Hematopoietic multipotent progenitor cell treated with erythropoietin and hydrocortisone succinate and interleukin-3 and kit ligand, for 17 days (in vitro differentiated cells): ENCODE data around the gene PHC3.
"Not testable (repeated sequence)": the region's sequence is repeated elsewhere in the genome, so short reads cannot be mapped to it uniquely, and the experiment has no call there.

Experiments
- DNase-seq: peaks from one replicate; pipeline ENCODE4 v3.0.0-alpha.2; 2015; ENCODE audit warnings: low spot score

PHC3 gene

DNA sequence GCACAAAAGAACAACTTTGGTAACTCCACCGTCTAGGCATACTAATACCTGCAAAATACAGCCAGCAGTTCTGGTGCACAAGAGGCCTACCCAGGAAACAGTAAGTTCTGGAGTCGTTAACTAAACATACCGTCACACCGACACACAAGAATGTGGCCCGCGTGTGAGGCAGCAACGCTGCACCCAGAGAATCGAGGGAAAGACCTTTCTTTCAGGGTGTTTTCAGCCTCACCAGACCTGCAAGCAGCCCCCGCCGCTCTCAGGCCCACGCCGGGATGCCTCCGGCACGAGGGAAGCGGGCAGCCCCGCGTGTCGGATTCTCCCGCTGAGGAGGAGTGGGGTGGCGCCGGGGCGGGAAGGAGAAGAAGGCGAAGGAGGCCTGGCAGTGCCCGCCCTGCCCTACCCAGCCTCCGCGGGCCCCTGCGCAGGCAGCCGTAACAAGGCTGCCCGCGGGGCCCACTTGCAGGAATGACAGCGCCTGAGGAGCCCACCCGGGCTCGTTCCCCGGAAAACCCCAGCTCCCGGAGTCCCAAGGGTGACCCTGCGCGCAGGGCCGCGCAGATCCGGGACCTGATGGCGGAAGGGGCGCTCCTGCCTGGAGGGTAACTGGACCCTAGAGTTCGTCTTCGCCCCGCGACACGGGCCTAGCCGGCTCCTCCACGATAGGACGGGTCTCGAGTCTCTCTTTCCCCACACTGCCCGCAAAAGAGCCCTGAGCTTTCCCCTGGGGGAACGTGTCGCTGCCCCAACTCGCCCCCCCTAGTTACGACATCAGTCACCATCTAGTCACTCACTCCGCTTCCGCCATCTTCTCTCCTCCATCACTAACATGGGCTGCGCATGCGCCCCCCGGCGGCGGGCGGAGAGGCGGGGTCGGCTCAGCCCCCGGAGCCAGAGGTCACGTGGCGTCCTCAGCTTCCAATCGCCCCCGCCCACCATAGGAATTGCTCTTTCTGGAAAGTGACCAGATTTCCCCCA is at the start of gene PHC3:
TSS of gene PHC3 (minus strand) at position 826 of the 978 bp plus-strand sequence. CDS start at position 808, 18 bp downstream.
- peak; percentile 87 for DNase-seq

- DNase-seq: no peak
These were observed 46.7 kb upstream of the PHC3 start for GRCh38 chr3:170228093-170228766.

DNA sequence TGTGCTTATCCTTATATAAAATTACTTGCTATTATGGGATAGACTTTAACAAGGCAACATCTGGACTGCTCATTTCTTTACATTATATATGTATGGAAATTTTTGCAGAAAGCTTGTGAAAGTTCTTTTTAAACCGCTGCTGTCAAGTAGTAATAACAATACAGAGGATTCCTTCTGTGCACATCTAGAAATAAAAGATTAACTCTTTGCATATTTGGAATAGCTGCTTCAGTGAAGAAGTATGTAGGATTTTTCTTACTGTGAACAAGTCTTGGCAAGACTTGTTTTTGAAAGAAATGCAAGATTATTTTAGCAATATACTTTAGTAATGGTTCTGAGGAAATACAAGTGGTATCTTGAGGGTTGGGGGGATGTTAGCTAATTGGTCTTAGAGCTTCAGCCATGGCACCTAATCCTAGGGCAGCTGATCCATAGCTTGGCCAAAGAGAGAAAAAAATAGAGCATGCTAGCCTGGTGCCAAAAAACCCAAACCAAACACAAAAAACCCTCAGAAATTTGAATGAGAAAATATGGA is 45.0 kb upstream of the PHC3 start:
- no peak for DNase-seq

- DNase-seq: no peak
These were observed 43.6 kb upstream of the PHC3 start for GRCh38 chr3:170225166-170225565.

DNA sequence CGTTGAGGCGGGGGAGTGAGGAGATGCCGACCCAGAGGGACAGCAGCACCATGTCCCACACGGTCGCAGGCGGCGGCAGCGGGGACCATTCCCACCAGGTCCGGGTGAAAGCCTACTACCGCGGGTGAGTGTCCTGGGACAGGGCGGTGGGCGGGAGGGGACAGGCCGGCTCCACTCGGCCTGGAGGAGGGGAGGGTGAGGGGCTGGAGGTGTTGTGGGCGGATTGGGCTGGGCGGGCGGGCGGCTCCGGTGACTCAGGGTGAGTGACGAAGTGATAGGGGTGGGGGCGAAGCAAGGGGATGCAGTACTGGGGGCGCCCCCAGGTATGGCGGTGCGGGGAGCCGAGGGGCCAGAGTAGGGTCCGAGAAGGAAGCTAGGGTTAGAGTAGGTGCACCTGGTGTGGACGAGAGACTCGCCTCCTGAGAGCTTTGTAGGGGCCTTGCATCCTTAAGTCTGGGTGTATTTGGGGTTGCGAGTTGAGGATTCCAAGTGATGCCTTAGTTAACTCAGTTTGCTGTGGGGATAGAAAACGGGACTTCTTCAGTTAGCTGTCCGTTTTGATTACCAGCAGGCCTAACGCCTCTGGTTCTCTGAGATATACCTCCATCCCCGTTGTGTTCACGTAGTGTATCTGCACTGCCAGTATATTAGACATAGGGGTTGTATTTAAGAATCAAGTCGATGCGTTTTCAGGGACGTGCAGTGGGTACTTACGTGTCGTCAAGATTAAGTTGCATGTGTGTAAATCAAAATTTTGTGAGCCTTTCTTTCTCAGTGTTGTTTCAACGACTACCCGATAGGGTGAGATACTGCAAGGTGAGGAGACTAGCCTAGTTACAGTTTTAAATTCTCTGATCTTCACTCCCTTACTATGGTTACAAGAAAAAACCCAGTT is 41.4 kb upstream of the PHC3 start:
- peak; percentile 9 for DNase-seq

DNA sequence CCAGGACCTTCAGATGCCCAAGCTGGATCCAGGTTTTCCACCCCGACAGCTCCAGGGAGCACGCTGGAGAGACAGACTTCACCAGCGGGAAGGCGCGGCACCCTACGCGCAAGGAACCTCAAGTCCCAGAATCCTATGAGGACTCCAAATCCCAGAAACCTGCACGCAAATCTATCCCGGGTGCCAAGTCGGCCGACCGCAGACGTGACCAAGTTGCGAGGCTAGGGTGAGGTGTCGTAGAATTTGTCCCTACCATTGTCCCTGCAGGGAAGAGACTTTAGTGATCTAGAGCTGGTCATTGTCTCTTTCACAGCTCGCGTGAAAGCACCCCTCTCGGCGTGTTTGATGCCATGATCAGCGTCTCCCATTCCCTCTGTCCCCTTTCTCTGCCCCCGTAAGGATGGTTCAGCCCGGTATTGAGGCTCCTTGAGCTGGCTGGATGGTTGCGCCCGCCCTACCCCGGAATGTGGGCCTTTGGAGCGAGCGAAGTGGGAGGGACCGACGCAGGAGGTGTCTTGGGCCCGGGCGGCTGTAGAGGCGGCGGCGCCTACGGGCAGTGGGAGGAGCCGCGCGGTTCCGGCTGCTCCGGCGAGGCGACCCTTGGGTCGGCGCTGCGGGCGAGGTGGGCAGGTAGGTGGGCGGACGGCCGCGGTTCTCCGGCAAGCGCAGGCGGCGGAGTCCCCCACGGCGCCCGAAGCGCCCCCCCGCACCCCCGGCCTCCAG is 40.6 kb upstream of the PHC3 start, which contains the start of gene PRKCI:
TSS of gene PRKCI (plus strand) at position 501 of the 723 bp plus-strand sequence. CDS start 246 bp downstream, outside the sequence.
- DNase-seq: peak; percentile 87

- no peak for DNase-seq
These were observed 39.3 kb upstream of the PHC3 start for GRCh38 chr3:170220871-170221270.

- DNase-seq: no peak
These were observed 38.3 kb upstream of the PHC3 start for GRCh38 chr3:170219850-170220249.

DNA sequence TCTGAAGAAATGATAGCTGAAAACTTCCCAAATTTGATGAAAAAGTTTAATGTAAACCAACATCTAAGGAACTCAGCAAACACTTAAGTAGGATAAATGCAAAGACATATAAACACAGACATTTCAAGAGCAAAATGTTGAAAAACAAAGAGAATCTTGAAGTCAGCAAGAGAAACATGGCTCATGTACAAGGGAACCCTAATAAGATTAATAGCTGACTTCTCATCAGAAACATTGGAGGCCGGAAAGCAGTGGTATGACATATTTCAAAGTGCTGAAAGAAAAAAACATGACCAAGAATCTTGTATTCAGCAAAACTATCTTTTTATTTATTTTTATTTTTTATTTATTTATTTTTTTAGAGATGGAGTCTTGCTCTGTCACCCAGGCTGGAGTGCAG is 30.1 kb upstream of the PHC3 start:
- DNase-seq: no peak

DNA sequence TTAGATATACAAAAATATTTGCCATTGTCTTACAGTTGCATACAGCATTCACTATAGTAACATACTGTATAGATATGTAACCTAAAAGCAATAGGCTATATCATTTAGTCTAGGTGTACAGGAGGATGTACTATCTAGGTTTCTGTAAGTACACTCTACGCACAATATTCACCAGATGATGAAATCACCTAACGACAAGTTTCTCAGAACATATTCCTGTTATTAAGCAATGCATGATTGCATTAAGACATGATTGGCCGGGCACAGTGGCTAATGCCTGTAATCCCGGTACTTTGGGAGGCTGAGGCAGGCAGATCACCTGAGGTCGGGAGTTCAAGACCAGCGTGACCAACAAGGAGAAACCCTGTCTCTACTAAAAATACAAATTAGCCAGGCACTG is 26.2 kb upstream of the PHC3 start:
- no peak for DNase-seq

- not testable (repeated sequence) for DNase-seq
These were observed 24.7 kb upstream of the PHC3 start for GRCh38 chr3:170206164-170206762.

DNA sequence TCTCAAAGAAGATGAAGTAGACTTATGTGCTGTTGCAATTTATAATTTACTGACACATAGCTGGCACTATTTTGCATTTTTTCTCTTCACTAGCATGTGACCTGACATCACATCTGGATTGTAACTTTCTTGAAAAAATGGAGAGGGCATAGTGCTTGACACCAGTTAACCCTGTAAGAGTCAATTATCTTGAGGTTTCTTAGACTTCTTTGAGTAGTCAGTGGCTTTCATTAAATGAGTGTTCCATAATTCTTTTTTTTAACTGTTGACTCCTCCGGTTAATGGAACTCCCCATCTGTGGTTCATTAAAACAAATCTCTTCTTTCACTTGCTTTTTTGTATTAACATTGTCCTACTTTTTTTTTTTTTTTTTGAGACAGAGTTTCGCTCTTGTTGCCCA is 23.8 kb upstream of the PHC3 start:
- DNase-seq: no peak

GRCh38 chr3:170204509-170204908 is 23.0 kb upstream of the PHC3 start:
- no peak for DNase-seq

DNA sequence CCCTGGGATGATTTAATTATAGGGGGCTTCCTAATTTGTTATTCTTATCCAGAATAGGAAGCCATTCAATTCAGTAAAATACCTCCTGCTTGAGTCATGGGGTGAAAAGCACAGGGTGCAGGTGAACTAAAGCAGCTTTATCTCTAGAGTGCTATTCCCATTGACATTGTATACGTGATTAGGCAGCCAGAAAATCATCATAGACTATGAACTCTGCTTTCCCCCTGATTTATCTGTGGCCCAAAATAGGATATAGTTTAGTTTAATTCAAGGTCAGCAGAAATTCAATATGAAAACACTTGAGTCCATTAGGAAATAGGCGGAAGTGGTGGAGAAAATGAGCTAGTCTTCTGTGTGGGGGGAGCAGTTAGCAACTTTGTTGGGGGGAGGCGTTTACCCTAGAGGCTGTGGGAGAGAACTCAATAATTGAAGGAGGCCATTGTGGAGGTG is 22.5 kb upstream of the PHC3 start:
- DNase-seq: no peak

DNA sequence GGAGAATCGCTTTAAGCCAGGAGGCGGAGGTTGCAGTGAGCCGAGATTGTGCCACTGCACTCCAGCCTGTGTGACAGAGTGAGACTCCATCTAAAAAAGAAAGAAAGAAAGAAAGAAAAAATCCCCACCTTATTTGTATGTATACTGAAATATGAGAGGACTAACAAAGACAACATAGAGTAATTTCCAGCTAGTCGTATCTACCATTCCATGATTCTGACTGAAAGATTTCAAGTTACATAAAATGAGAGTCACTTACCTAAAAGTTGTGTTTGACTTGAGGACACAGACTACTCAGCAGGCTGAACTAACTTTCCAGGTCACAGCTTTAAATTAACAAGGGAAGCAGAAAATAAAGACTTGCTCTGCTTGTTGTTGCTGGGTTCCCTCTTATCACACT is 21.9 kb upstream of the PHC3 start:
- DNase-seq: no peak

- DNase-seq: no peak
These were observed 20.0 kb upstream of the PHC3 start for GRCh38 chr3:170201527-170201926.

DNA sequence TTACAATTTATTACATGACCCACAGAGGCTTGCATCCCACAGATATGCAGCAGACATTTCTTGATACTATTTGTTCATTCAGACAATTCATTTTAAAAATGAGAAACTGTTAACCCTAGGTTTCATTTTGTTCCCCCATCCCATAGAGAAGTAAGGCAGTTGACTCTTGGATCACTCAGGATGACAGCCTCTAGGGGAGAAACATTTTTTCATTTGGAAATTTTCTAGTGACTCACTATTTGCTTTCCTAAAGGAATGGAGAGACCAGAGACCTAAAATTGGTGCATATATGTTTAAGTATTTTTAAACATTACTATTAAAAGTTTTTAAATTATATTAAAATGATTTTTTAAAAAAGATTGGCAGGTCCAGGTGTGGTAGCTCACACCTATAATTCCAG is 19.5 kb upstream of the PHC3 start:
- no peak for DNase-seq

DNA sequence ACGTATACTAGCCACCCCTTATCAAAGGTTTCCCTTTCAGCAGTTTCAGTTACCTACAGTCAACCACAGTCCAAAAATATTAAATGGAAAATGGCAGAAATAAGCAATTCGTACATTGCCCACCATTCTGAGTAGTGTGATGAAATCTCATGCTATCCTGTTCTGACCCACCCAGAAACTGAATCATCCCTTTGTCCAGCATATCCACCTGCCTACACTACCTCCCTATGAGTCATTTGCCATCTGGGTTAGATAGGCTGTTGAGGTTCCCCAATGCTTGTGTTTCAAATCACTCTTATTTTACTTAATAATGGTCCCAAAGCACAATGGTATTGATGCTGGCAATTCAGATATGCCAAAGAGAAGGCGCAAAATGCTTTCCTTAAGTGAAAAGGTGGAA is 15.3 kb upstream of the PHC3 start:
- no peak for DNase-seq

- not testable (repeated sequence) for DNase-seq
These were observed 14.2 kb upstream of the PHC3 start for GRCh38 chr3:170195759-170196158.

DNA sequence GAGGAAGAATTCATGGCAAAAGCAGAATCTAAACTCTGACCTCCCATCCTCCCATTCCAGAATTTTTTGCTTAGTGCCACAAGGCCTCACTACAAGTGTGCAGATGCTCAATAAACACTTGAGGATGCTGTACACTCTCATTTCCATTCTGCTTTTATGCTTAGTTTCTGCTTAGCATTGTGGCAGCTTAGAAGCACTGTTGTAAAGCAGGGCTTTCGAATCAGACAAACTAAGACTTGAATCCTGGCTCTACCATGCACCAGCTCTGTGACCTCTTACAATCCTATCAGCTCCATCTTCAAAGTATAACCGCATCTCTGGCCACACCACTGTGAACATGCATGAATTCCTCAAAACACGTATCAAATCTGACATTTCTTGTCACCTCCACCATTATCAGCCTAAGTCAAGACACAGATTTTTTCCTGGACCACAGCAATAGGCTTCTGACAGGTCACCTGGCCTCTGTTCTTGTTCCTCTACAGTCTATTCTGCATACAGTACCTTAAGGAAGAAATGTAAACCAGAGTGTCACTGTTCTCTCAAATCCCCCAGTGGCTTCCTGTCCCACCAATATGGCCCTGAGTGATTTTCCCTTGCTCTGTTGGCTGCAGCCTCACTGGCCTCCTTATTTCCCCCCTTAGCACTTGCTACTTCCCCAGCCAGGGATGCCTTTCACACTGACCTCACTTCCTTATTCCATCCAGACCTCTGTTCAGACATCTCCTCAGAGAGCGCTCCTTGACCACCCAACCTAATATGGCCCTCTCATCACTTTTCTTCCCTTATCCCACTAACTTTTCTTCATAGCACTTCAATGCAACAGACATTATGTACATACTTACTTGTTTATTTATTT is 8.1 kb upstream of the PHC3 start:
- DNase-seq: no peak
